ENCODE measurements around the gene ARL6IP1.

- TF ChIP-seq CTCF (IDR thresholded peaks at IDR 0.05; ENCODE audit: insufficient read depth, low read depth, low read length), result no peak
- no peak for TF ChIP-seq EZH2 (IDR thresholded peaks at IDR 0.05; ENCODE audit: insufficient read depth, low read length)
Observed at GRCh38 chr16:18800775-18801144, 589 bp downstream of the ARL6IP1 start.
